Putamen (tissue), 1 donor: Measurements from ENCODE around the gene ZNF462.
A peak's percentile ranks its signal among the peaks of the same experiment; 100 is the strongest.
"Not testable (repeated sequence)": the region's sequence is repeated elsewhere in the genome, so short reads cannot be mapped to it uniquely, and the experiment has no call there.

Experiments used
- DNase-seq: peaks from one replicate; pipeline ENCODE4 v3.0.0-alpha.2; 2016; ENCODE audit warnings: low spot score

Gene ZNF462

DNA sequence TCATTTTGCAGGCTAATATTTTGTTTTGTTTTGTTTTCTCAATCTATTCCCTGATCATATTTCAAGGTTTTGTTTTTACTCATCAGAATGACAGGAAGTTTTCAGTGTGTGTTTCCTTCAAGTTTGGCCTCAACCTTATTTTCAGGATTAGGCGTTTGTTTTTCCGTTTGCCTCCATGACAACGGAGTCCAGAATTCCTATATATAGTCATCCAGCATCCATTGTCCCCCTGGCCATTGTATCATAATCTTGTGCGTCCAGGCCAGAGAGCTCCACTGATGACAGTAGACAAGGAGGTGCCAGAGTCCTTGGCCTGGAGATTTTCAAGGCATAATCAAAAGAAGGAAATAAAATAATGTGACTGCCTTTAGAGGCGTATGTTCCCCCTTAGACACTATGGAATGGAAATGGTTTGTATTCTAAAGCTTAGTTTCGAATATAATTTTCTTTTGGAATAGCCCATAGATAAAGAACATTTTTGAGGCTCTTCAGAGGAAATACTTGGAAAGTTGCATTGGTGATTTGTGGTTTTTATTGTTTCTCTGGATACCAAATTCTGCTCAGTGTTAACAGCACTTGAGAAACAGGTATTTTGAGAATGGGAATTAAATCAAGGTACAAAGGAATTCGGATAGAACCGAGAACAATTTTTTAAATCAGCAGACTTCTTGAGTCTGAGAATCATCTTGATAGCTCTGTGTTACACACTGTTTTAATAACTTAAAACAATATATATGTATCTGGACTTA, 99.8 kb downstream of the ZNF462 start:
- no peak for DNase-seq

DNA sequence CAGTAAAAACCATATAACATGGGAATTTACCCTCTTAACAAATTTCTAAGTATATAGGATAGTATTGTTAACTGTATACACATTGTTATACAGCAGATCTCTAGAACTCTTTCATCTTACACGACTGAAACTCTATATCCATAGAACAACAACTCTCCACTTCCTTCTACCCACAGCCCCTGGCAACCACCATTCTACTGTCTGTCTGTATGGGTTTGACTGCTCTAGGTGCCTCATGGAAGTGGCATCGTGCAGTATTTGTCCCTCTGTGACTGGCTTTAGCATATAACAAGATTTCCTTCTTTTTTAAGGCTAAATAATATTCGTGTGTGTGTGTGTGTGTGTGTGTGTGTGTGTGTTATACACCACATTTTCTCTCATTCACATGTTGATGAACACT, 100.7 kb downstream of the ZNF462 start:
- no peak for DNase-seq

DNA sequence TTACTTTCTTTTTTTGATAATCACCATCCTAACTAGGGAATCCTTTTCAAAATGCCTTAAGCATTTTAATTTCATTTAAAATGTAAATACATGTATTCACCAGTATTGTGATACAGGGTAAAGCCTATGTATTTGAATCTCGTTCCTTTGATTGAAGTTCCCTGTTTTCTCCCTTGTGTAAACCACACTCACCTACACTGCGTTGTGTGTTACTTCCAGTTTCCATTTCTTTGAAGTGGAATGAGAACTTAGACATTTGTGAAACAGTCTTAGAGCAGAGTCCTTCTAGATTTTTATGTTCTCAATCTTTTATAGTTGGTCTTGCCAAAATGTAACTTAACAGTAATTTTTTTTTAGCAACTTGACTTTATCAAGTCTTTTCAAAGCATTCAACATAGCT, 101.4 kb downstream of the ZNF462 start:
- DNase-seq, result no peak

DNA sequence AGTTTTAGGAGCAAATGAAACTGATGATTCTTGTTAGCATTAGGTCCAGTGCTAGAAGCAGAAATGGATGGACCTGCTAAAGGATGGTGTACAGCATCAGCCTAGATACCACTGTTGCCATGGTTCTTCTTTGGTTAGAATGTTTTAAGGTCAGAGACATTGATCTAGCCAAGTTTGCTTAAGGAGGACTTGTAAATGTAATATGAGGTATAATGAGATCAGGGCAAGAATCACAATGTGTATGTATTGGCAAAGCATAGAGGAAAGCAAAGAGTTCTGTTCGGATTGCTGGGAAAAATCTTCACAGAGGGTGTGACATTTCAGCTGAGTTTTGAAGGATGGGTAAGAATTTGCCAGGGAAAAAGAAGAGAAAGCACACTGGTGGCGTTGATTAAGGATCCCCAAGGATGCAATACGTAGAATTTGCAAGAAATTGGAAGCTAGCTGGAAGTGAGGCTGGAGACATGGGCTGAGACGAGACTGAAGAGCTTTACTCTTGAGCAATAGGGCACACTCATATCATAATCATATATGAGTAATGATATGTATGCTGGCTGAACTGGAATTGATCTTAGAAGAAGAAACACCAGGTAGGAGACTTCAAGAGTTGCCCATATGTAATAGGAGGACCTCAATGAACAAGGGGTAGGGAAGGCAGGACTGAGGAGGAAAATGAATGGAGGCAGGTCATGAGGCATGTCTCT, 102.0 kb downstream of the ZNF462 start:
- no peak for DNase-seq

DNA sequence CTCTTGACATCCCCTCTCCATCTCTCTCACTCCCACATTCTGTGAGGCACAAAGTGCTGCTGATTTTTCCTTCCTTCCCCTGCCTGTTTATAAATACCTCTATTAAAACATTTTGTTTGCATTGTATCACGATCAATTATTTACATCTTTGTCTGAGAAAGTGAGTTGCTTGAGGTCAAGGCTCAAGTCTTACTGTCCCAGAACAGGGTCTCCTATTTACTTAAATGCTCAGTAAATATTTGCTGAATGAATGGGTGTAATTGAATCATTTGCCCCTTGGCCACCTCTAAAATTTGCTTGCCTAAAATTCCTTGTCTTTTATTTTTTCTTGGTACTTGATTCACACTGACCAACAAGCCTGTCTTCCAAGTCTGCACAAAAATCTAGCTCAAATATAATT, 103.5 kb downstream of the ZNF462 start:
- DNase-seq, result no peak

DNA sequence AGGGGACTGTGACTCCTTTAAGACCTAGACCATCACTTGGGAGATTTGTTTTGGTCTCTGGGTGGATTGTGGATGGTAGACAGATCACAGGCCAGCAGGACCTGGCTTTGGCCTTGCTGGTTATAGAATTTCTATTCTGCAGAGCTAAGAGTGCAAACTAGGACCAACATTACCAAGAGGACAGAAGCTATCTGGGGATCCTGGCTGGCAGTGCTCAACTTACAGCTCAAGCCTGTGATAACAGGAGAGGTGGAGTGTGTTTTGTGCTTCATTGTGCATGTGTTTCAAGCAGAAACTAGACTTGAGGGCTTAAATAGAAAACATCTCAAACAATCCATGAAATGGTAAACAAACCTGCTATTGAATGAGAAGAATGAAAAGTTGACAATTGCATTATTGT, 106.7 kb downstream of the ZNF462 start:
- no peak for DNase-seq

DNA sequence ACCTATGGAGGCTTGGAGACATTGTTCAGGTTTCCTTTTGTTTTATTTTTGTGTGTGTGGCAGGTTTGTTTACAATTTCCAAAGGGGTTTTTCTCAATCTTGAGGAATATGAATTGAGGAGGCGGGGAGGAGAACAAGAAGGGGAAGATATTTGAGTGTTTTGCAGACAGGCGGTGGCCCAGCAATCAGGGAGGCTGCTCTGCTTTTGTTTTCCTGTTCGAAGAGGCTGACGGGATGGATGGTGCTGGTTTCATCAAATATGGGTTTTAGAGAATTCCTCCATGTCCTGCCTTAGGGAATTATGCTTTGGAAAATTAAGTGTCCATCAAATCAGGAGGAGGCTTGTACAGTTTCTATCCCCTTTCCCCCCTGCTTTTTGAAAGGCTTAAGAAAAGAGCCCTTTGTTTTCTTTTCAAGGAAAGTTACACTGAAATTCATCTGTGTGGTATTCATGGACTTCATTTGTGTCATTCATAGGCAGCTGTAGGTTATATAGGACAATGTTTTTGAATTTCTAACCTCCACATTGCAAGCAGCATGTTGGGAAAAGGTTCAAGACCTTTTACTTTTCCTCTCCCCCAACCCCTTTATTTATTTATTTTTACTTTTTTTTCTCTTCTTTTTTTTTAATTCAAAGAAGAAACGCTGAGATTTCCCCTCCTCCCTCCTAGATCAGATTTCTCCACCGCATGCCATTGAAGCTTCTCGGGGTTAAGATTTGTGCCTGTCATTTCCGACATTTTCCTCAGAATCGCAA, 107.4 kb downstream of the ZNF462 start:
- DNase-seq, result no peak

DNA sequence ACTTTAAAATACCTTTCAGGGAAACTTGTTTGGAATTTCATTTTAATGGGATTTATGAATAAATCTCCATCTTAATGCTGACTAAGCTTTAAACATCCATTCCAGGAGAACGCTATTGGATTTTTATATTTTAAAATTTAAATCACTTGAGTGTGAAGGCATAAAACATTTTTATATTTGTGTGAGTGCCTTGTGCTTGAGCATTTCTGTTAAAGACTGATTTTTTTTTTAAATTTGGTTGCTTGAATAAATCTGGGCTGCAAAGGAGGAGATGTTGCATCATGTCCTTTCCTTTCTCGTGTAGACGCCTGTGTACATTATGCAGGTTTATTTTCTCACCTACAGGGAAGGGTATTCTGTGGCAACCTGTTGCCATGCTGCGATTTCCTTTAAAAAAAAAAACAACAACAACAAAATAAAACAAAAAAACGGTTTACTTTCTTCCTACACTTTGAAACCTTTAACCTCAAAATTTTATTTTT, 108.1 kb downstream of the ZNF462 start:
- no peak for DNase-seq

DNA sequence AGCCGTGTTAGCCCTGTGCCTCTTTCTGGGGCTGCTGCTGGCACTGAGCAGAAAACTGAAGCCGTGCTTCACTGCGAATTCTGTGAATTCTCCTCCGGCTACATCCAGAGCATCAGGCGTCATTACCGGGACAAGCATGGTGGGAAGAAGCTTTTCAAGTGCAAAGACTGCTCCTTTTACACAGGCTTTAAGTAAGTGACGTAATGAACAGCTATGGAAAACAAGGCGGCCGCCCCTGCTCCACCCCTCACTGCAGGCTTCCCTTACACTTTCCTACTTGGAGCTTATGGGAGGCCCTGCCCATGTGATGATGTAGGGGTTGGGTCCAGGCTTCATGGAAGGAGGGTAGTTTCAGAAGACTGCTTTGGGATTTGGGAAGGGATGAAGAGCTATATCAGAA, 109.1 kb downstream of the ZNF462 start:
- DNase-seq, result no peak

DNA sequence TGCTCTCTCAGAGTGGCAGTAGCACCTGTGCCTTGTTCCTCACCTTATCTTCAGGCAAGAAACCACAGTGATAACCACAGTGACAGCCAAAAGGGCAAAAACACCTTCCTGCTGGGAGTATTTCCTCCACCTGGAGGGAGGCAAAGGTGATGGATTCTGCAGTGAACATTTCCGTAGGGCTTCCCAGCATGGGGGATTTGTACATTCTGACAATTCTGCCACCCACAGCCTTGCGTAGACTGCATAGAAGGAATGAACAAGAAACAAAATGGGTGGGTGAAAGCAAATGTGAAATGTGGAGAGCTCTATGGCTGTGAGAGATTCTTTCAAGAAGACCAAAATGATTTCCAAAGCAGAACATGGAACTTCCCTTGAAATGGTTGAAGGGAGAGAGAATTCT, 111.4 kb downstream of the ZNF462 start:
- peak; percentile 37 for DNase-seq

DNA sequence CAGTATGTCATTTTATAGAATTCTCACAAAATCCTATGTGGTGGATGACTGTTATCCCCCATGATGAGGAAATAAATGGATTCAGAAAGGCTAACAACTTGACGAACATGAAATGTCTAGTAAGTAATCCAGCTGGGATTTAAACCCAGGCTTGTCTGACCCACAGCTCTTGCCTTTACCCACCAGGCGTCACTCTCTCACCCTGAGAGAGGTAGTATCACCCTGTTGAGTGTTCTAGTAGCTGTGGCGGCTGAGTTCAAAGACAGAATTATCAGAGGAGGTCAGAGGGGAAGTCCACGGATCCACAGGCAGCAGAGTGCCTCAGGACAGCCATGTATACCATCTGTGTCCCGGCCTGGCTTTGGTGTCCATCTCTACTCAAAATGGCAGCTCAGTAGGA, 113.8 kb downstream of the ZNF462 start:
- no peak for DNase-seq

DNA sequence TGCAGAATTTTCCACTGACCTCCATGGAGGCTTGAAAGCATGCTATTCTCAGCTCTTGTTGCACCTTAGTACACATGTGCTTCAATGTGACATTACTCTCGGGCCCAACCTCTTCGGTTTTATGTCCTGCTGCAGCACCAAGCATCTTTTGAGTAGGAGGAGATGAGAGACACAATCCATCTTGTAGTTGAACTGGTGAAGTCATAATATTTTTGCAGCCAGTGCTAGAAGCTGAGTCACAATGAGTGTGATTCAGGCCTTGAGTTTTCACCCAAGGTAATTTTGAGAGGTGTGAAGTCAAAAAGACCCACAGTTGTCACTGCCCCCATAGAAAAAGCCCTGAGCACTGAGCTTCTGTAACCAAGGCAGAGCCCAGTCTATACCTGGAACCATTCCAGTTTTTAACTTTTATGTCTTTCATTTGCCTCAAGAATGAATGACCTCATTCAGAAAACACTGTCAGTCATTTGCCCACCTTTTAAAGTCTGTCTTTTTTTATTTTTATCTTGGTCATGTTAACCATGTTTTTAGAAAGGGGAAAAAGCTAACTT, 117.7 kb downstream of the ZNF462 start:
- no peak for DNase-seq

DNA sequence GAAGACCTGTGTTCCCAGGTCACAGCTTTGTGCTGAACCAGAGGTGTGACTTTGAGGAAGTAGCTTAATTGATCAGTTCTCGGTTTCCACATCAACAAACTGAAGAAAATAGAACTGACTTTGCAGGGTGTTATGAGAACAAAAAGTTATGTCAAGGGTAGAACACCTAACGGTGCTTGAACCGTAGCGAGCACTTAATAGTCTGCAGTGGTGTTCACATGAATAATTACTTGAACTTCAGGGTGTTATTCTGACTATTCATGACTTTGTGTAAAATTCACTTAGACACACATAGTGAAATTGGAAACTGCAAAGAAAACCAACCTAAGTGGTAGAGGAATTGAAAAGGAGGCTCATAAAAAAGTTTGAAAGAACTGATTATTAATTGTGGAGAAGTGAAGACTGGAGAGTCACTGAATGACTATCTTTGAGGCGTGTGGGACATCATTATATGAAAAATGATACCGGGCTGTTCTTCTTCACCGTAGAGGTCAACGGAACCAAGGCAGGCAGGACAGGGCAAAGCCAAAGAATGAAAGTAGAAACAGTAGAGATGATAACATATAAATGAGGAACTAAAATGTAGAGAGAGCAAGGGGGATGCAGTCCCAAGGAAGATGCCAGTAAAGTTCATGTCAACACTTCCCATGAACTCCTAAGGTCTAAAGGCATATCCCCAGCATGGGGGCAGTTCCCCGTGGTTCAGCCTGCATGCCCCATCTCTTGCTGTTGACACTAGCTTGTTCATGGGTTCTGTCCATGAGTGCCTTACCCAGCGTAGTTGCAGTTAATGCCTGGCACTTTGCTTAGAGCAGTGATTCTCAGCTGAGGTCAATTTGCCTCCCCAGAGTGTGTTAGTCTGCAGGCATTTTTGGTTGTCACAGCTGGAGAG, 118.7 kb downstream of the ZNF462 start:
- DNase-seq, result no peak

DNA sequence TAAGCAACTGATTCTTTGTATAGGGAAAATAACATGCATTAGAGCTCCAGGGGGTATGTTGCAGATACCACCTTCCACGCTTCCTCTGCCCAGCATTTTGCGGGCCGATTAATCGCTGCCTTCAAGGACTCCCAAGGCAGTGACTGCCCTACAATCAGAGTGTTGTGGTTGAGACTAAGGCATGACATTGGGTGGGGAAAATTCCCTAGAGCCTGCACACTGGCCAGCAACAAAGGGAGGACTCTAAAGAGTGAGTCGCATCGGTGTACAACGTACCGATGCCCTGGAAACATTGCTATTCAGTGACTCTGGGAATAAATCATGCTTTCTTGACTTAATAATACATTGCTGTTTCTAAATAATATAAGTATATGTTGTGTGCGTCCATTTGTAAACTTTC, 119.7 kb downstream of the ZNF462 start:
- no peak for DNase-seq

DNA sequence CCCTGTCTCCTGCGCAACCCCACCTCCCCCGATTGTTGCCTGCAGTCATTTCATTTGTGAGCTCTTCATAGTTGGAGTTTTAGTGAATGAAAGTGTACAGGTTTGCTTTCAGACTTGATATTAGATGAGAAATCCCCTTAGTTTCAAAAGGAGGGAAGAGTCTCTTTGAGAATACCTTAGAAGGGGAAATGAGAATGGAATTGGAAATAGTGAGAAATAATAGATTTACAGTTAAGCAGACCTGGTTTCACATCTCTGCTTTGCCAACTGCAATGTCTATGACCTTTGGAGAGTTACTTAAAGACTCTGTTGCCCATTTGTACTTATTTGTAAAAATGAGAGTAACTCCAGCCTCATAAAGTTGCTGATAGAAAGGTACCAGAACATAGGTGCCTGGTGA, 120.4 kb downstream of the ZNF462 start:
- DNase-seq, result no peak

DNA sequence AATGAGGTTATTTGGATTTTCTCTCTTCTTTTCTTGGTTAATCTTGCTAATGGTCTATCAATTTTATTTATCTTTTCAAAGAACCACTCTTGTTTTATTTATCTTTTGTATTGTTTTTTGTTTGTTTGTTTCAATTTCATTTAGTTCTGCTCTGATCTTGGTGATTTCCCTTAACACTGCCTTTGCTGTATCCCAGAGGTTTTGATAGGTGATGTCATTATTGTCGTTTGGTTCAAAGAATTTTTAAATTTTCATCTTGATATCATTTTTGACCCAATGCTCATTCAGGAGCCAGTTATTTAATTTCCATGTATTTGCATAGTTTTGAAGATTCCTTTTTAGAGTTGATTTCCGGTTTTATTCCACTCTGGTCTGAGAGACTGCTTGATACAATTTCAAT, 126.9 kb downstream of the ZNF462 start:
- not testable (repeated sequence) for DNase-seq

DNA sequence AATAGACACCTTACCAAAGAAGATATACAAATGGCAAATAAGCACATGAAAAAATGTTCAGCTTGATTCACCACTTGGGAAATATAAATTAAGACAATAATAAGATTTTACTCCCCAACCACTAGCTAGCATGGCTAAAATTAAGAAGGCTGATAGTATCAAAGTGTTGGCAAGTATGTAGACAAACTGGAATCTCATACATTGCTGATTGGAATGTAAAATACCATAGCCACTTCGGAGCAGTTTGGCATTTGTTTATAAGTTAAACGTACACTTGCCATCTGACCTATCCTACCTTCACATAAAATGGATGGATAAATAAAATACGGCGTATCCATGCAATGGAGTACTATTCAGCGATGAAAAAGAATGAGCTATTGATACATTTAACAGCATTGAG, 129.2 kb downstream of the ZNF462 start:
- DNase-seq, result no peak

DNA sequence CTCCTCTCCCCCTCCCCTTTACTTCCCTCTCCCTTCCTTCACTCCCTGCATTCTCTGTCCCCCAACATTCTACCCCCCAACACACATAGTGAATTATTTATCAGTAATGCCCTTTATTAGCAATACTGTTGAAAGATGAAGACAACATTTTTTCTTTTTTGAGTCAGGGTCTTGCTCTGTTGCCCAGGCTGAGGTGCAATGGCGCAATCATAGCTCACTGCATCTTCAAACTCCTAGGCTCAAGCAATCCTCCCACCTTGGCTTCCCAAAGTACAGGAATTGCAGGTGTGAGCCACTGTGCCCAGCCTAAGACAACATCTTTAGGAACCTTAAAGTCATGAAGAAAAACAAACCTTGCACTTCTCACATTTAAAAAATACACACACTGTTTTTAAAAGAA, 130.6 kb downstream of the ZNF462 start:
- DNase-seq, result no peak

DNA sequence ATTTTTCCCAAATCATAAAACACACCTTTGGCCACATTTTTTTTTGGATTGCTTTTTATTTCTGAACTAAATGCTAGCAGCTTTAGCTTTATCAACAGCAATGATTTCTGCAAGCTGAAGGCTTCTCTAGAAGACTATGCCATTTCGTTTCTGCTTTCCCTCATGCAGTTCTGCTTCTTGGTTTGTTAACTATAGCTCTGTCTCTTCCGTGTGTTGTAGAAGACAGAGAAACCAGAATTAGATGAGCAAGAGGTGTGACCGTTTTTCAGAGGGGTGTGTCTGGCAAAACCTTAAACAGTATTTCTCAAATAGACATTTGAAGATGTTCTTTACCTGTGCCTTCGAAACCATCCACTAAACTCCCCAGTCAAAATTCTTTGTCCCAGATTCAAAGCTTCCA, 131.5 kb downstream of the ZNF462 start:
- DNase-seq, result no peak

DNA sequence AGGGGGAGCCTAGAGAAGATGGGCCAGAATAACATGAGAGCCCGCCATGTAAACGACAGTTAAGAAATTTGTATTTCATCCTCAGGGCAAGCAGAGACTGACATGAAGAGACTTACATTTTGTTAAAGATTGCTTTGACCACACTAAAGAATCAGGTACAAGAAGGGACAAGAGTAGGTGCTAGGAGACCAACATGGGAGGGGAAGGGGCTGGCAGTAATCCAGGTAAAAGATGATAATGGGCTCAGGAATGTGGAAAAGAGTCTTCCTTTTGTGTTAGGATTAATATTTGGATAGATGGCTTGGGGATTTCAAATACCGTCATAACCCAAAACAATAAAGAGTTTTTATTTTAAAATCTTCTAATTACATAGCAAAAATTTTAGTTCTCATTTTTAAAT, 137.3 kb downstream of the ZNF462 start:
- no peak for DNase-seq

DNA sequence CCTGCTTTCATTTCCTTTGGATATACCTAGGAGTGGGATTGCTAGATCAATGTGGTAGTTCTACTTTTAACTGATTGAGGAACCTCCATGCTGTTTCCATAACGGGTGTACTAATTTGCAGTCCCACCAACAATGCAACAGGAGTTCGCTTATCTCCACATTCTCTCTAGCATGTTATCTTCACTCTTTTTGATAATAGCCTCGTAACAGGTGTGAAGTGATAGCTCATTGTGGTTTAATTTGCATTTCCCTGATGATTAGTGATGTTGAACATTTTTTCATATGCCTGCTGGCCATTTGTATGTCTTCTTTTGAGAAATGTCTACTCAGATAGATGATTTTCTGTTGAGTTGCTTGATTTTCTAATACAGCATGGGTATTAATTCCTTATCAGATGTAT, 142.2 kb downstream of the ZNF462 start:
- no peak for DNase-seq

DNA sequence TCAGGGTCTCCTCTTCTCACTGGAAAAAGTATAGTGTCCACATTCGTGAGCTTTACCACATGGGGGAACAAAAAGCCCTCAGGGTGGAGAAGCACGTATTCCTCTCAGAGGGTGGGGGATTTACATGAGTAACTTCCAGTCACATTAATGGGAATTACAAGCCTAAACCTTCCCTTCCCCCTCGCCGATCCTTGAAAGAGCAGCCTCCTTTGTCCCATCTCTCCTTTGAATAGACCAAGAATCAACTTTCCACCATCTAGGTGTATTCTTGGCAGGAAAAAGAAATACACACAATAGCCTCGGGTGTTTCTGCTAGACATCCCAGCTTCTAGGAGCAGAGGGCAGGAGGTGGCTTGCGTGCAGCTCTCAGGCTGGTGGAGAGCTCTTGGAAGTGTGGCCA, 144.4 kb downstream of the ZNF462 start:
- no peak for DNase-seq
